Activated naive CD8-positive, alpha-beta T cell treated with anti-CD3 and anti-CD28 coated beads, Interleukin-2, amount 10 ng/mL, durations not matched to agents 7 days and 5 days (primary cell): ENCODE results near the gene GLIS2. TPM values are rescaled to one million over a fixed set of nuclear protein-coding genes. Genes with fewer than 3 reads are reported as not detected.
"Not testable (repeated sequence)": the region's sequence is repeated elsewhere in the genome, so short reads cannot be mapped to it uniquely, and the experiment has no call there.

Experiments
- ATAC-seq: fragments of 150-1000 bp; cut with Tn5 transposase; one replicate; pipeline ENCODE4 v1.10.0; 2021; ENCODE audit warnings: low read depth, moderate library complexity
- POLR2A ChIA-PET: fragments of 350-600 bp; sonication (Branson Sonifier 250); formaldehyde crosslinking; loops from one replicate; lab custom pipeline; 2021; ENCODE audit warnings: antibody characterized with exemption; lab: Charles Lee
- DNase-seq: peaks from one replicate; pipeline ENCODE4 v3.0.0; 2021
- H3K27ac Mint-ChIP-seq: one replicate; pipeline ENCODE4 v1.8.0; 2022; ENCODE audit warnings: mild to moderate bottlenecking, mixed read lengths
- H3K27me3 Mint-ChIP-seq: one replicate; pipeline ENCODE4 v1.8.0; 2022; ENCODE audit warnings: mild to moderate bottlenecking, moderate library complexity, mixed read lengths
- H3K36me3 Mint-ChIP-seq: one replicate; pipeline ENCODE4 v1.8.0; 2021; ENCODE audit warnings: mild to moderate bottlenecking, mixed read lengths
- H3K4me1 Mint-ChIP-seq: one replicate; pipeline ENCODE4 v1.8.0; 2021; ENCODE audit warnings: mixed read lengths
- H3K4me3 Mint-ChIP-seq: one replicate; pipeline ENCODE4 v1.8.0; 2022; ENCODE audit warnings: mild to moderate bottlenecking, moderate library complexity, mixed read lengths
- H3K9me3 Mint-ChIP-seq: one replicate; pipeline ENCODE4 v1.8.0; 2021; ENCODE audit warnings: mixed read lengths
- total RNA-seq, 2 experiments: library from RNA; stranded (reverse); gene quantifications; one replicate each; pipeline ENCODE4 v1.2.3, GENCODE V29; 2021

The GLIS2 gene
- total RNA-seq, 2 experiments from 2014 or later = 0.14 TPM

DNA sequence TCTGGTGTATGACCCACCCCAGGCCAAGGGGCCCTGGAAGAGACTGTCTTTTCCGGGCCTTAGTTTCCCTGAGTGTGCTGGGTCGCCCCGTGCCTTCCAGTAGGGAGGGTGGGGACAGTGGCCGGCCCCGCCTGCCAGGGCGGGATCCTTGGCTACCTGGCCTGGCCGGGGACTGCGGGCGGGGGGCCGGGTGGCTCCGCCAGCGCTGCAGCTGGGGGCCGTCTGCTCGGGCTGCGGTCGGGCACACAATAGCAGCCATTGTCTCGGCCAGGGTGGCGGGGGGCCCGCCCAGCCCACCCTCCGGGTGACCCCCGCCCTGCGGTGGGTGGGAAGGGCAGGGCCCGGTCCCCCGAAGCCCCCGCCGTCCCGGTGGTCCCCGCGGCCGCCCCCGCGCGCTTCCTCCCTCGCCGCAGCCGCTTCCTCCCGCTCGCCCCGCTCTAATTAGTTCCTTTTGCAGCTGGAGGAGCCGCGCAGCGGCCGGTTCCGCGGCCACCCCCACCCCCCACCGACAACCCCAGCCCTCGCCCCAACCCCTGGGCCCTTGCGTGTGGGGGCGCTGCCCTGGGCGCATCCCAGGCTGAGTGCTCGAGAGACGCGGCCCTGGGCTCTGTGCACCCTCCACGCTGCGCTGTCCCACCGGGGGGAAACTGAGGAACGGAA is 11.6 kb downstream of the GLIS2 start:
- POLR2A ChIA-PET = interaction anchor here (1.0 to 1.9 kb wide), 7 partner anchors 17 to 56 kb away, joined by 3 to 10 read pairs (median 5); partner anchors contain the start of gene TFAP4
- Mint-ChIP-seq H3K36me3 (no peaks in the 10 kb centered on the region), H3K4me1 (no peaks in the 10 kb centered on the region), H3K9me3 (no peaks in the 10 kb centered on the region), H3K4me3 (peak overlapping the region; percentile 40), H3K27me3 (peaks cover 9% of the 10 kb centered on the region), H3K27ac (no peak overlapping the region)
- ATAC-seq (peak; percentile 5), DNase-seq (peak; percentile 43)

DNA sequence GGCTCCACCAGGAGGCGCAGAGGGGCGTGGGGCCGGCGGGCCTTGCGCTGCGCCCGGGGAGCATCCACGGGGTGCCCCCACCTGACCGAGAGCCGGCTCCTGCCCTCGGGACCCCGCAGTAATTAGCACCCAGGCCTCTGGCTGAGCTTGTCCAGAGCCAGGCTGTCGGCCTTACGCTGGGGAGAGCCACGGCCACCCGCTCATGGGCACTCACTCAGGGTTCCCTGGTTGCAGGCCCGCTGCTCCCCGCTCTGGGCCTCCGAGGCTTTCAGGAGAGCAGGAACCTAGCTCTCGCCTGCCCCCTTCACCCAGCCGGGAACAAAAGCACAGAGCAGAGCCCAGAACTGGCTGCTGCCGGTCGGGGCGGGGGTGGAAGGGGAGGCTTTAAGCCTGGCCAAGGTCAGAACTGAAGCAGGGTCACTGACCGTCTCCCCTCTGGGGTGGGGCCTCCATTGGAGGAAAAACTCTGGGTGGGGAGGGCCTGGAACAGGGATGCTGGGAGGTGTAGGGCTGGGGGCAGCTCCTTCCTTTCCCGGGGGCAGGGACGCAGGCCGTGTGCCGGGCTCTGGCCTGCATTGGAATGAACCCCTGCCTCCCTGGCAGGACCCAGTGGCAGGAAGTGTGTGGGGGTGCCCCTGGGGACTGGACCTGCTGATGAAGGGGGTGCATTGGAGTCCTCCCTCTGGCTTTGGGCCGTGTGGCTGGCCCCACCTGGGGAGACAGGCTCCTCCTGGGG is 12.3 kb downstream of the GLIS2 start:
- Mint-ChIP-seq H3K4me1 (no peaks in the 10 kb centered on the region), H3K9me3 (no peaks in the 10 kb centered on the region), H3K27me3 (peaks cover 9% of the 10 kb centered on the region), H3K27ac (no peak overlapping the region), H3K4me3 (peak overlapping the region; percentile 40), H3K36me3 (no peaks in the 10 kb centered on the region)
- POLR2A ChIA-PET = interaction anchor here (1.0 to 1.9 kb wide), 6 partner anchors 18 to 57 kb away, joined by 3 to 10 read pairs (median 6); no protein-coding TSS in a partner anchor
- DNase-seq (peak; percentile 68), ATAC-seq (peak; percentile 75)

DNA sequence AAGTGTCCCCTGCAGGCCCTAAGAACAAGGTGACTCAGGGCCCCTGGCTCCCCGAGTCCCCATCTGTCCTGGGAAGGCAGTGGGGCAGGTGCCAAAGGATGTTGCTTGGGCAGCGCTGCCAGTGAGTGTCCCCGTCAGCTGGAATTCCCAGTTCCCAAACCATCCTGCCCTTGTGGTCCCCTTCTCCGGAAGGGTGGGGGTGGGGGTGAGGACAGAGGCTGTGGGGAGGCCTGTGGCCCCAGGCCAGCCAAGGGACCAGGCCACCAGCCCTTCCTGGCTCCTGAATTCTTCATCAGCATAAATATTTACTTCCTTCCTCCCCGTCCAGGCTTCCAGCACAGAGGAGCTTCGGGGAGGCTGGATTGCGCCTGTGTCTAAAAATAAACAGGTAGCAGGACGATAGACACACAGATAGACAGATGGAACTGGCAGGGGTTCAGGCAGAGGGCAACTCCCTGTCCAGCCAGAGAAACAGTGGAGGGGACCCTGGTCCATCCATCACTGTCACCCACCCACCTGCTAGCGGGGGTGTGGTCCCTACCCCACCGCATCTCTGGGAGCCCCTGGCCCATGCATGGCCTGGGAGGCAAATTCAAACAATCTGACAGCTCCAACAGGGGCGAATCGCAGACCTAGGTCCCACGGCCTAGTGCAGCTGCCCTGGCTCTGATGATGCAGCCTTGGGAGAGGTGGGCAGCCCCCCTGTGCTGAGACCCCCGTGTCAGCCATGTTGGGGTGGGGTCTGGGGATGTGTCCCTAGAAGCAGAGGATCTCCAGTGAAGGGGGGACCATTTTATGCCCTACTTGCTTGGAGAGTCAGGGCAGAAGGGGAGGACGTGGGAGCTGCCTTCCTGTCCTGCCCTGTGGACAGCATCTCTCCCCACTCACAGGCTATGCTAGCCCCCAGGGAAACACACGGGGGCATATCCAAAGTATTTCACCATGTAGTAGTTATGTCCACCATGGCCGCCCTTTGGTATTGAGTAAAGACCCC is 13.2 kb downstream of the GLIS2 start:
- H3K36me3 Mint-ChIP-seq = no peaks in the 10 kb centered on the region
- H3K27me3 Mint-ChIP-seq = peaks cover 9% of the 10 kb centered on the region
- no peak overlapping the region for H3K27ac Mint-ChIP-seq
- no peak overlapping the region for H3K4me3 Mint-ChIP-seq
- ATAC-seq (no peak), DNase-seq (no peak)
- H3K4me1 Mint-ChIP-seq = no peaks in the 10 kb centered on the region
- no peaks in the 10 kb centered on the region for H3K9me3 Mint-ChIP-seq
- POLR2A ChIA-PET = interaction anchor here (0.9 to 1.9 kb wide), 7 partner anchors 19 to 223 kb away, joined by 3 to 10 read pairs (median 5); no protein-coding TSS in a partner anchor

DNA sequence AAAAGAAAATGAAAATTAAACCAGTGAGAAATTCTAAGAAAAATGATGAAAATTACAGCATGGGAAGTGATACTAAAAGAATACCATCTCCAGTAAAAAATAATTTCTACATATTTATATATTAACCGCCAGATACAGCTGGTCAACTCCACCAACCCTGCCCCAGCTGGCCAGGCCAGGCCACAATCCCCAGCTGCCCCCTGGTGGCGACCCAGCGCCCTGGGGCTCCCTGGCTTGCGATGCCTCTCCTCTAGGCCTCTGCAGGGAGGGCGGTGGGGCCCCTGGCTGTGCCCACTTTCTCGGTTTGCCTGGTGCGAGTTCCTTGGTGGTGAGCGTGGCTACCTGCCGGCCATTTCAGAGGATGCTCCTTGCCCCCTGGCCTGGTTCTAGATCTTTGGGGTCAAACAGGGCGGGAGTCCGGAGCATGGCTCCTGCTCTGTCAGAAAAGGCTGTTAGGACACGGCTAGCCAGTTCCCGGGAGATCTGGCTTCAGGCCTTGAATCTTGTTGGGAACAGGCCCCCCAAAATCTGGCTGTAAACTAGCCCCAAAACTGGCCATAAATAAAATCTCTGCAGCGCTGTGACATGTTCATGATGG is 14.5 kb downstream of the GLIS2 start:
- DNase-seq (peak; percentile 83), ATAC-seq (peak; percentile 67)
- POLR2A ChIA-PET = interaction anchor here (0.5 to 1.1 kb wide), 2 partner anchors 24 to 131 kb away, joined by 3 read pairs; no protein-coding TSS in a partner anchor
- no peaks in the 10 kb centered on the region for H3K9me3 Mint-ChIP-seq
- no peak overlapping the region for H3K4me3 Mint-ChIP-seq
- no peak overlapping the region for H3K27ac Mint-ChIP-seq
- H3K36me3 Mint-ChIP-seq = no peaks in the 10 kb centered on the region
- H3K27me3 Mint-ChIP-seq = peaks cover 9% of the 10 kb centered on the region
- no peaks in the 10 kb centered on the region for H3K4me1 Mint-ChIP-seq

DNA sequence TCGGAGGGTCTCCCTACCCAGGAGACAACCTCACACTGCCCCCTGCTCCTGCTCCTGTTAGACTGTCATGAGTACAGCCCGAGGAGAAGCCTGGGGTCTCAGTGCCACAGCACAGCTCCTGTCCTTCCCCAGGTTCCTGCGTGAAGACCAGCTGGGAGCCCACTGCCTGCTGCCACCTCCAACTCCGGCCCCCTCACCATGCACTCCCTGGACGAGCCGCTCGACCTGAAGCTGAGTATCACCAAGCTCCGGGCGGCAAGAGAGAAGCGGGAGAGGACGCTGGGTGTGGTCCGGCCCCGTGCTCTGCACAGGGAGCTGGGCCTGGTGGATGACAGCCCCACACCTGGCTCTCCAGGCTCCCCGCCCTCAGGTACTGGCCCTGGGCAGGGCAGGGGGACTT is 16.2 kb downstream of the GLIS2 start:
- no peaks in the 10 kb centered on the region for H3K36me3 Mint-ChIP-seq
- no peak for DNase-seq
- H3K27ac Mint-ChIP-seq = no peak overlapping the region
- peaks cover 3% of the 10 kb centered on the region for H3K27me3 Mint-ChIP-seq
- ATAC-seq = no peak
- H3K4me1 Mint-ChIP-seq = no peaks in the 10 kb centered on the region
- no peaks in the 10 kb centered on the region for H3K9me3 Mint-ChIP-seq
- POLR2A ChIA-PET = interaction anchor here (0.8 kb wide), 1 partner anchor 18 kb away, joined by 3 read pairs; no protein-coding TSS in a partner anchor
- no peak overlapping the region for H3K4me3 Mint-ChIP-seq

DNA sequence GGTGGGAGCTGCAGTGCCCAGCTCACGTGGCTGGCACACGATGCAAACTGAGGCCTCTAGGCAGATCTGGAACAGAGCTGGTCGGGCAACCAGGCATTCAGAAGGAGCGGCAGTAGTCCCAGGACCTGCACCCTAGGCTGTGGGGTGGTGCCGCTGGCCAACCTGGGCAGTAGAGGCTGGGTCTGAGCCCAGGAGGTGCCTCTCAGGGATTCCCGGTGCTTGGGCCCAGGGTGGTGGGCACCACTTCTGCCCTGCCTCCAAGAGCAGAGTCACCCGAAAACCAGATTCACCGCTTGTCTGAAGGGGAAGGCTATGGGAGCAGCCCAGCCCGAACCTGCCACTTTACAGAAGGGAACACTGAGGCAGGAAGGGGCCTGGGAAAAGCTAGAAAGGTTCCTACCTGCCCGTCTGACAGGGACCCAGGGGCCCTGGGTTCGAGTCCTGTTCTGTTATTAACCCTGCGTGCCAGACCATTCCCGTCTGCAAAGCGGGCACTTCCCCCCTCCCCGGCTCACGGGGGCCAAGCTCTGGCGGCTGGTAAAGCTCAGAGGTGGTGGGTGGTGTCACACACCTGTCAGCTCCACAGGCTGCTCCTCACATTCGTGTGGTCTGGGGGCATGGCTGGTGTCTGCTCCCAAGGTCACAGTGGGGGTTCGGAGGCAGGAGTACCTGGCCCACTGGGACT is 16.9 kb downstream of the GLIS2 start:
- Mint-ChIP-seq H3K9me3 (no peaks in the 10 kb centered on the region), H3K27ac (no peak overlapping the region), H3K4me1 (no peaks in the 10 kb centered on the region), H3K27me3 (peaks cover 3% of the 10 kb centered on the region), H3K4me3 (no peak overlapping the region), H3K36me3 (no peaks in the 10 kb centered on the region)
- no peak for DNase-seq
- no peak for ATAC-seq
- POLR2A ChIA-PET = no interaction called here

DNA sequence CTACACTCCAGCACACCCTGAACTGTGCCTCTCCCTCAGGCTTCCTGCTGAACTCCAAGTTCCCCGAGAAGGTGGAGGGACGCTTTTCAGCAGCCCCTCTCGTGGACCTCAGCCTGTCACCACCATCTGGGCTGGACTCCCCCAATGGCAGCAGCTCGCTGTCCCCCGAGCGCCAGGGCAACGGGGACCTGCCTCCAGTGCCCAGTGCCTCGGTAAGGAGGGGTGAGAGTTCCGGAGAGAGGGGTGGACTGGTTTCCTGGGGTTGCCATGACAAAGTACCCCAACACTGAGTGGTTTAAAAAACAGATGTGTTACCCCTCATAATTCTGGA is 17.4 kb downstream of the GLIS2 start:
- no peak for ATAC-seq
- Mint-ChIP-seq H3K9me3 (no peaks in the 10 kb centered on the region), H3K4me3 (no peak overlapping the region), H3K27ac (no peak overlapping the region), H3K27me3 (peaks cover 2% of the 10 kb centered on the region), H3K36me3 (no peaks in the 10 kb centered on the region), H3K4me1 (no peaks in the 10 kb centered on the region)
- DNase-seq = no peak
- POLR2A ChIA-PET = no interaction called here

DNA sequence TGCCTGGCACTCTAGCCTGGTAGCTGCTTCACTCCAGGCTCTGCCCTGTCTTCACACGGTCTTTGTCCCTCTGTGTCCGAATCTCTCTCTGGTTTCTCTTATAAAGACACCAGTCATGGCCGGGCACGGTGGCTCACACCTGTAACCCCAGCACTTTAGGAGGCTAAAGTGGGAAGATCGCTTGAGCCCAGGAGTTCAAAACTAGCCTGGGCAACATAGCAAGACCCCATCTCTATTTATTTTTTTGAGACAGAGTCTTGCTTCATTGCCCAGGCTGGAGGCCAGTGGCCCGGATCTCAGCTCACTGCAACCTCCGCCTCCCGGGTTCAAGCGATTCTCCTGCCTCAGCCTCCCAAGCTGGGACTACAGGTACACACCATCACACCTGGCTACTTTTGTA is 17.8 kb downstream of the GLIS2 start:
- ATAC-seq, POLR2A ChIA-PET, H3K36me3 Mint-ChIP-seq, H3K9me3 Mint-ChIP-seq, DNase-seq, H3K27ac Mint-ChIP-seq, H3K4me1 Mint-ChIP-seq, H3K27me3 Mint-ChIP-seq, H3K4me3 Mint-ChIP-seq: not testable (repeated sequence)

DNA sequence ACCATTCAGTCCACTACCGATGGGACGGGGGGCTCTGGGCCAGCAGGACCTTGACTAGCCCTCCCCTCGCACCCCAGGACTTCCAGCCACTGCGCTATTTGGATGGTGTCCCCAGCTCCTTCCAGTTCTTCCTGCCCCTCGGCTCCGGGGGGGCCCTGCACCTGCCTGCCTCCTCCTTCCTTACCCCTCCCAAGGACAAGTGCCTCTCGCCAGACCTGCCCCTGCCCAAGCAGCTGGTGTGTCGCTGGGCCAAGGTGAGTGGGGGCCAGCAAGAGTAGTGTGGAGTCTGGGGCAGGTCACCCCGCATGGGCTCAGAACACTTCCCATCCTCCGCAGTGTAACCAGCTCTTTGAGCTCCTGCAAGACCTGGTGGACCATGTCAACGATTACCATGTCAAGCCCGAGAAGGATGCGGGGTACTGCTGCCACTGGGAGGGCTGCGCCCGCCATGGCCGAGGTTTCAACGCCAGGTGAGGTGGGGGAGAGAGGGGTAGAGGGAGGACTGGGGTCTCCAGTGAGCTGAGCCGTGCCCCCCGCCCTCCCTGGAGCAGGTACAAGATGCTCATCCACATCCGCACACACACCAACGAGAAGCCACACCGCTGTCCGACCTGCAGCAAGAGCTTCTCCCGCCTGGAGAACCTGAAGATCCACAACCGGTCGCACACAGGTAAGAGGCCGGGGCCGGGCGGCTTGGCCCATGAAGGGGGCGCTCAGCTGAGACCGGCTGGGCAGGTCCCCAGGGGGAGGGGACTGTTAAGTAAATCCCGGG is 19.0 kb downstream of the GLIS2 start:
- Mint-ChIP-seq H3K4me1 (no peaks in the 10 kb centered on the region), H3K36me3 (no peaks in the 10 kb centered on the region), H3K4me3 (no peak overlapping the region), H3K9me3 (no peaks in the 10 kb centered on the region), H3K27ac (no peak overlapping the region), H3K27me3 (no peaks in the 10 kb centered on the region)
- DNase-seq (no peak), ATAC-seq (no peak)
- POLR2A ChIA-PET = no interaction called here

DNA sequence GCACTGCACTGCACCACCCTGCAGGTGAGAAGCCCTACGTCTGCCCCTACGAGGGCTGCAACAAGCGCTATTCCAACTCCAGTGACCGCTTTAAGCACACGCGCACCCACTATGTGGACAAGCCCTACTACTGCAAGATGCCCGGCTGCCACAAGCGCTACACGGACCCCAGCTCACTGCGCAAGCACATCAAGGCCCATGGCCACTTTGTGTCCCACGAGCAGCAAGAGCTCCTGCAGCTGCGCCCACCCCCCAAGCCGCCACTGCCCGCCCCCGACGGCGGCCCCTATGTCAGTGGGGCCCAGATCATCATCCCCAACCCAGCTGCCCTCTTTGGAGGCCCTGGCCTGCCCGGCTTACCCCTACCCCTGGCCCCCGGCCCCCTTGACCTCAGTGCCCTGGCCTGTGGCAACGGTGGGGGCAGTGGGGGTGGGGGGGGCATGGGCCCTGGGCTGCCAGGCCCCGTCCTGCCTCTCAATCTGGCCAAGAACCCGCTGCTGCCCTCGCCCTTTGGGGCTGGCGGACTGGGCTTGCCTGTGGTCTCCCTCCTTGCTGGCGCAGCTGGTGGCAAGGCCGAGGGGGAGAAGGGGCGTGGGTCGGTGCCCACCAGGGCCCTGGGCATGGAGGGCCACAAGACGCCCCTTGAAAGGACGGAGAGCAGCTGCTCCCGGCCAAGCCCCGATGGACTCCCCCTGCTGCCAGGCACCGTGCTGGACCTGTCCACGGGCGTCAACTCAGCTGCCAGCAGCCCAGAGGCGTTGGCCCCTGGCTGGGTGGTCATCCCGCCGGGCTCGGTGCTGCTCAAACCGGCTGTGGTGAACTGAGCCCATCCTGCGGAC is 21.1 kb downstream of the GLIS2 start:
- no peak overlapping the region for H3K4me3 Mint-ChIP-seq
- POLR2A ChIA-PET = no interaction called here

DNA sequence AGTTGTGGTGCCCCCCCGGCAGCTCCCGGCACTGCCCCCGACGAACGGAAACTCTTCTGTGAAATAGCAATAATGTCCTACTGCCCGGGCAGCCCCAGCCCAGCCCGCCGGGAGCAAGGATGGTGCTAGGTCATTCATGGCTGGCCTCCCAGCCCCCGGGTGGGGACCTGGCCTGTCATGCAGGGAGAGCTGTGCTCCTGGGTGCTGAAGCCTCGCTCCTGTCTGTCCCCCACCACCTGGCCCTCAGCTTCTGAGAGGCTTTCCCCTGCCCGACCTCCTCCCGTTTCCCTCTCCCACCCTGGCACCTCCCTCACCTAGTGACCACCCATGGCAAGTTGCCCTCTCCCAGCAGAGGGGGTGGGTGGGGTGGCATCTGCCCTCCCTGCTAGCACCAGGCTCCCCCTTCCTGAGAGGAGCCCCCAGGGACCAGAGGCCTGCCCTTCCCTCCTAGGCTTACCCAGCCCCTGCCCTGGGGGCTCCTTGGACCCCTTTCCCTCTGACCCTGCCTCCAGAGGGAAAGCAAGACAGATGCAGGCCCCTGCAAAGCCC is 21.7 kb downstream of the GLIS2 start:
- no peak for DNase-seq
- Mint-ChIP-seq H3K4me3 (no peak overlapping the region), H3K4me1 (no peaks in the 10 kb centered on the region), H3K36me3 (peaks cover 2% of the 10 kb centered on the region), H3K27me3 (no peaks in the 10 kb centered on the region), H3K9me3 (no peaks in the 10 kb centered on the region), H3K27ac (no peak overlapping the region)
- POLR2A ChIA-PET = no interaction called here
- no peak for ATAC-seq

More for the DNA sequence above, 21.1 kb downstream of the GLIS2 start:
- Mint-ChIP-seq H3K27me3 (no peaks in the 10 kb centered on the region), H3K9me3 (no peaks in the 10 kb centered on the region), H3K36me3 (peaks cover 2% of the 10 kb centered on the region), H3K4me1 (no peaks in the 10 kb centered on the region), H3K27ac (no peak overlapping the region)
- no peak for ATAC-seq
- DNase-seq = no peak
